K562 (cell line): ENCODE results near the gene SLC39A5. TPM values are rescaled to one million over a fixed set of nuclear protein-coding genes. Genes with fewer than 3 reads are reported as not detected.

Source experiments
- BRCA1 ChIP-seq, 2 experiments: fragments of 450-650 bp in 1 of 2; sonication (generic) in 1 of 2; formaldehyde crosslinking in 1 of 2; IDR thresholded peaks; 2 replicates each; pipeline versions ENCODE4 v1.5.0 to v1.6.1; 2017 to 2020; ENCODE audit warnings: mild to moderate bottlenecking in 1 of 2, missing genetic modification reagents in 1 of 2
- CEBPZ ChIP-seq: fragments of 150-350 bp; IDR thresholded peaks from 2 replicates; pipeline ENCODE4 v1.6.1; 2014; ENCODE audit warnings: low read depth, mild to moderate bottlenecking, low read length, borderline replicate concordance
- CHAMP1 ChIP-seq: fragments of 450-650 bp; IDR thresholded peaks from 2 replicates; pipeline ENCODE4 v1.6.1; 2016; ENCODE audit warnings: mild to moderate bottlenecking
- DEAF1 ChIP-seq: fragments of 450-650 bp; formaldehyde crosslinking; IDR thresholded peaks from 2 replicates; pipeline ENCODE4 v1.4.0; 2020; ENCODE audit warnings: mild to moderate bottlenecking, moderate library complexity
- HDGF ChIP-seq: fragments of 450-650 bp; IDR thresholded peaks from 2 replicates; pipeline ENCODE4 v1.6.1; 2016
- MNT ChIP-seq, 2 experiments: fragments of 450-650 bp; conservative IDR thresholded peaks; 2 replicates each; pipeline ENCODE4 v1.6.1; 2017; ENCODE audit warnings: mild to moderate bottlenecking in 2 of 2, moderate library complexity in 2 of 2
- NFE2 ChIP-seq: IDR thresholded peaks from 2 replicates; pipeline ENCODE4 v1.6.1; 2014; ENCODE audit warnings: antibody characterized with exemption, low read depth
- TSC22D4 ChIP-seq: fragments of 450-650 bp; IDR thresholded peaks from 2 replicates; pipeline ENCODE4 v1.6.1; 2016; ENCODE audit warnings: missing genetic modification characterization, missing biosample characterization, control low read depth
- ZBTB33 ChIP-seq: sonication (generic); formaldehyde crosslinking; IDR thresholded peaks from 2 replicates; pipeline ENCODE4 v1.8.1; 2023; ENCODE audit warnings: mild to moderate bottlenecking, missing genetic modification reagents
- ZBTB9 ChIP-seq: fragments of 450-650 bp; formaldehyde crosslinking; IDR thresholded peaks from 2 replicates; pipeline ENCODE4 v1.4.0; 2020; ENCODE audit warnings: mild to moderate bottlenecking, moderate library complexity
- ZNF436 ChIP-seq: fragments of 250-450, 450-650 bp; sonication (Bioruptor Pico); formaldehyde crosslinking; IDR thresholded peaks from 2 replicates; pipeline ENCODE4 v1.7.0; 2020; ENCODE audit warnings: mild to moderate bottlenecking
- ZNF695 ChIP-seq: fragments of 450-650 bp; formaldehyde crosslinking; IDR thresholded peaks from 2 replicates; pipeline ENCODE4 v1.4.0; 2020; ENCODE audit warnings: mild to moderate bottlenecking, moderate library complexity
- polyA plus RNA-seq, 8 experiments: library from polyadenylated mRNA; depleted of rRNA in 4 of 8; stranded (reverse) in 5 of 8; unstranded in 3 of 8; fragments of >200 nt; fragmentation: Nextera tagmentation in 2 of 8; fragmentation: Illumina TruSeq in 1 of 8; extraction: Ambion mirVana in 2 of 8; extraction: Trizol in 1 of 8; gene quantifications; 2 replicates each; pipeline versions ENCODE4 v1.2.1 to v1.2.3, GENCODE V29; 2011 to 2014; ENCODE audit warnings: inconsistent platforms in 1 of 8, missing spikeins in 1 of 8
- total RNA-seq, 7 experiments: library from RNA; depleted of rRNA in 6 of 7; stranded (reverse); fragments of >200 nt in 6 of 7; fragmentation: Illumina TruSeq in 2 of 7; extraction: Trizol in 2 of 7; gene quantifications; 2 replicates each; pipeline versions ENCODE4 v1.2.1 to v1.2.3, GENCODE V29; 2011 to 2021; ENCODE audit warnings: low replicate concordance in 1 of 7

Gene SLC39A5
- total and polyA plus RNA-seq, 9 of the 15 experiments (the other 6 are each of a cell fraction or from before 2014, with no cell fraction given) = 0.08 to 0.10 TPM; not detected in 7

GRCh38 chr12:56193025-56193578 lies 36.7 kb upstream of the SLC39A5 start (continued):
- 0 out of 4 replicates have a peak, but pooled peaks of 1 of the 2 experiments have one; percentile 30 for TF ChIP-seq MNT (conservative IDR thresholded peaks at IDR 0.05)
- TF ChIP-seq ZNF436 (CRISPR knock-in tag) = no peak
- TF ChIP-seq DEAF1 = peak; percentile 79
- no peak for TF ChIP-seq TSC22D4 (tag)
- TF ChIP-seq ZNF695 (CRISPR knock-in tag) = no peak
- no peak for TF ChIP-seq BRCA1 (IDR thresholded peaks at IDR 0.05)
- TF ChIP-seq BRCA1 (CRISPR knock-in tag; IDR thresholded peaks at IDR 0.05) = no peak
- no peak for TF ChIP-seq CEBPZ
- no peak for TF ChIP-seq CHAMP1
- no peak for TF ChIP-seq HDGF
- TF ChIP-seq ZBTB9 = no peak
- no peak for TF ChIP-seq NFE2
- TF ChIP-seq ZBTB33 (CRISPR knock-in tag) = no peak
